Measurements from ENCODE around the gene RAPH1. TPM values are rescaled to one million over a fixed set of nuclear protein-coding genes. Genes with fewer than 3 reads are reported as not detected.

RAPH1 gene
- polyA plus RNA-seq, 1 donor from 2014 or later = 13.9 TPM

GRCh38 chr2:203418271-203418670 lies 116.8 kb downstream of the RAPH1 start:
- Histone ChIP-seq H3K27ac (ENCODE audit: low read length) (no peak overlapping the region), H3F3A (ENCODE audit: insufficient read depth, low read length, poor library complexity, severe bottlenecking) (no peaks in the 10 kb centered on the region), H3K4me3 (ENCODE audit: low read length) (no peak overlapping the region), H3K9ac (ENCODE audit: low read length) (no peak overlapping the region), H2AFZ (ENCODE audit: low read depth, low read length) (no peak overlapping the region), H3K79me2 (replicated peaks; ENCODE audit: insufficient read depth, low read length) (no peaks in the 10 kb centered on the region), H3K27me3 (ENCODE audit: insufficient read depth, low read depth, low read length) (no peaks in the 10 kb centered on the region), H4K20me1 (ENCODE audit: insufficient read depth) (no peaks in the 10 kb centered on the region), H3K9me2 (ENCODE audit: insufficient read depth, low read length) (no peaks in the 10 kb centered on the region), H3K9me3 (ENCODE audit: low read length) (no peaks in the 10 kb centered on the region), H3K36me3 (ENCODE audit: insufficient read depth, low read length) (peaks cover 16% of the 10 kb centered on the region), H3K4me2 (ENCODE audit: low read length) (no peak overlapping the region)
- TF ChIP-seq REST (IDR thresholded peaks at IDR 0.05; ENCODE audit: borderline replicate concordance) = no peak
- TF ChIP-seq MXI1 (conservative IDR thresholded peaks at IDR 0.05; ENCODE audit: poor library complexity, severe bottlenecking) = no peak
- no peak for TF ChIP-seq CTCF (IDR thresholded peaks at IDR 0.05; ENCODE audit: poor library complexity, severe bottlenecking)
- TF ChIP-seq POLR2AphosphoS5 (IDR thresholded peaks at IDR 0.05) = no peak
- no peak for TF ChIP-seq TAF1 (IDR thresholded peaks at IDR 0.05; ENCODE audit: low read depth)
- TF ChIP-seq EP300 (conservative IDR thresholded peaks at IDR 0.05; ENCODE audit: poor library complexity, severe bottlenecking) = no peak
- no peak for TF ChIP-seq RAD21 (conservative IDR thresholded peaks at IDR 0.05)
- no peak for TF ChIP-seq EZH2 (IDR thresholded peaks at IDR 0.05; ENCODE audit: borderline replicate concordance, insufficient read depth, low read length, poor library complexity, severe bottlenecking)
- no peak for TF ChIP-seq SMC3 (conservative IDR thresholded peaks at IDR 0.05; ENCODE audit: poor library complexity)

- Histone ChIP-seq H3K9me2 (ENCODE audit: insufficient read depth, low read length) (no peaks in the 10 kb centered on the region), H3K4me2 (ENCODE audit: low read length) (no peak overlapping the region), H3F3A (ENCODE audit: insufficient read depth, low read length, poor library complexity, severe bottlenecking) (no peaks in the 10 kb centered on the region), H3K36me3 (ENCODE audit: insufficient read depth, low read length) (peaks cover 20% of the 10 kb centered on the region), H3K9ac (ENCODE audit: low read length) (no peak overlapping the region), H4K20me1 (ENCODE audit: insufficient read depth) (no peaks in the 10 kb centered on the region), H3K9me3 (ENCODE audit: low read length) (no peaks in the 10 kb centered on the region), H3K27me3 (ENCODE audit: insufficient read depth, low read depth, low read length) (no peaks in the 10 kb centered on the region), H3K4me3 (ENCODE audit: low read length) (no peak overlapping the region), H2AFZ (ENCODE audit: low read depth, low read length) (no peak overlapping the region), H3K27ac (ENCODE audit: low read length) (no peak overlapping the region), H3K79me2 (replicated peaks; ENCODE audit: insufficient read depth, low read length) (no peaks in the 10 kb centered on the region)
- no peak for TF ChIP-seq EZH2 (IDR thresholded peaks at IDR 0.05; ENCODE audit: borderline replicate concordance, insufficient read depth, low read length, poor library complexity, severe bottlenecking)
- TF ChIP-seq REST (IDR thresholded peaks at IDR 0.05; ENCODE audit: borderline replicate concordance) = no peak
- no peak for TF ChIP-seq MXI1 (conservative IDR thresholded peaks at IDR 0.05; ENCODE audit: poor library complexity, severe bottlenecking)
- no peak for TF ChIP-seq TAF1 (IDR thresholded peaks at IDR 0.05; ENCODE audit: low read depth)
- TF ChIP-seq CTCF (IDR thresholded peaks at IDR 0.05; ENCODE audit: poor library complexity, severe bottlenecking) = no peak
- TF ChIP-seq SMC3 (conservative IDR thresholded peaks at IDR 0.05; ENCODE audit: poor library complexity) = no peak
- TF ChIP-seq EP300 (conservative IDR thresholded peaks at IDR 0.05; ENCODE audit: poor library complexity, severe bottlenecking) = no peak
- no peak for TF ChIP-seq RAD21 (conservative IDR thresholded peaks at IDR 0.05)
- TF ChIP-seq POLR2AphosphoS5 (IDR thresholded peaks at IDR 0.05) = no peak
Measured at GRCh38 chr2:203413796-203414195, 121.3 kb downstream of the RAPH1 start.
